HG03378 (cell line): ENCODE measurements around the gene PFDN4.

ENCODE experiments used
- ATAC-seq: cut with Tn5 transposase; IDR thresholded peaks from one replicate; pipeline ENCODE4 v1.9.1; 2021; ENCODE audit warnings: mild to moderate bottlenecking, moderate library complexity; ENCODE audit not compliant: unreplicated experiment

Gene PFDN4

DNA sequence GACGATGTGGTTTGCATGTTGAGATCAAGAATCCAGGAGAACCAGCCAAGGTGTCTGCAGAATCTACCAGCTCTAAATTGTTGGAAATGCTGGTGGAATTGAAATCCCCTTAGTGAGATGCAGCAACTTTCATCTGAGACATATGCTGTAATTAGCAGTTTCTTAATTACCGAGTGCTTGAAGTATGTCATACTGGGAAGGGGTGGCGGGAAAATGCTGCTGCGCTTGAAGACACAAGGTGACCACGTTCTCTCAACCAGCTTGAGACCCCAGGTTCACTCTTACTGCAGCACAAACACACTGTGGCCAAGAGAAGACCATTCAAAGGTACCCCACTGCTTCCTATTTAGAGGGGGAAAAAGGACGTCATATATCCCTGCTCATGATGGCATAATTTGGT, 59.0 kb downstream of the PFDN4 start:
- ATAC-seq, result no peak

GRCh38 chr20:54267483-54268003, 59.7 kb downstream of the PFDN4 start:
- no peak for ATAC-seq

DNA sequence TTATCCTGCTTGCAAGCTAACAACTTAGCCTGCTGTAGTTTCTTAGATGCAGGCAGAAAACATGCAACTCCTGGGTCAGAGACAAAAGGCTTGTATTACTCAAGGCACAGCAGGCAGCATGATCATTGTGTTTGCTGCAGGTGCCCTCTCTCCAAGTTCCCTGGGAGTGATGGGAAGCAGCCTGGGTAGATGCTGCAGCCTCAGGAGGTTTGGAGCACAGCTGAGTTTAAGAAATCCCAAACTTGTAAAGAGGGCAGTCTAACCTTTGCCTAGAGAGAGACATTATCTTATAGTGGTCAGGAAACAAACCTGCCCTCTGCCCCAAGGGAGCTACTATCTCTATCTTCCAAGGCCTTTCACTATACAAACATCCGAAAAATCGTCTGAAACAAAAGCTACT, 61.1 kb downstream of the PFDN4 start:
- no peak for ATAC-seq
